GM12875 (cell line): ENCODE results near the gene PTTG1.

ENCODE experiments used
- H3K4me3 ChIP-seq: one replicate; pipeline ENCODE4 v1.5.1; 2011; ENCODE audit warnings: low read depth, low read length, control low read depth
- TF ChIP-seq, protein P1 (sequence below): IDR thresholded peaks from 2 replicates; pipeline ENCODE4 v1.5.1; 2011; ENCODE audit warnings: low read depth, mild to moderate bottlenecking, control low read depth, inconsistent platforms, low read length, moderate library complexity, borderline replicate concordance; ENCODE audit not compliant: insufficient read depth

The PTTG1 gene

DNA sequence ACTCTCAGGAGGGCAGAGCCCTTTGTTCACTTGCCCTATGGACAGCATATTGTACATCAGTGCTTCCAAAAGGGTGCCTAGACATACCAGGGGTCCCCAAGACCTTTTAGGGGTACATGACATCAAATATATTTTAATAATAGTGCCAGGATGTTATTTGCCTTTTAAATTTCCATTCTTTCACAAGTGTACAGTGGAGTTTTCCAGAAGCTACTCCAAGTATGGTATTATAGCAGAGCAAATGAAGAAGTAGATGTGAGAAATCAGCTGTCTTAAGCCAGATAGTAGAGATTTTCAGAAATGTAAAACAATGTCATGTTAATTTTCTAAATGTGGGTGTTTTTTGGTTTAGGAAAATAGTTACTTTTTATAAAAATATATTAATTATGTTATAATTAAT is 15.6 kb downstream of the PTTG1 start:
- no peak overlapping the region for H3K4me3 ChIP-seq
- TF ChIP-seq, protein P1, sequence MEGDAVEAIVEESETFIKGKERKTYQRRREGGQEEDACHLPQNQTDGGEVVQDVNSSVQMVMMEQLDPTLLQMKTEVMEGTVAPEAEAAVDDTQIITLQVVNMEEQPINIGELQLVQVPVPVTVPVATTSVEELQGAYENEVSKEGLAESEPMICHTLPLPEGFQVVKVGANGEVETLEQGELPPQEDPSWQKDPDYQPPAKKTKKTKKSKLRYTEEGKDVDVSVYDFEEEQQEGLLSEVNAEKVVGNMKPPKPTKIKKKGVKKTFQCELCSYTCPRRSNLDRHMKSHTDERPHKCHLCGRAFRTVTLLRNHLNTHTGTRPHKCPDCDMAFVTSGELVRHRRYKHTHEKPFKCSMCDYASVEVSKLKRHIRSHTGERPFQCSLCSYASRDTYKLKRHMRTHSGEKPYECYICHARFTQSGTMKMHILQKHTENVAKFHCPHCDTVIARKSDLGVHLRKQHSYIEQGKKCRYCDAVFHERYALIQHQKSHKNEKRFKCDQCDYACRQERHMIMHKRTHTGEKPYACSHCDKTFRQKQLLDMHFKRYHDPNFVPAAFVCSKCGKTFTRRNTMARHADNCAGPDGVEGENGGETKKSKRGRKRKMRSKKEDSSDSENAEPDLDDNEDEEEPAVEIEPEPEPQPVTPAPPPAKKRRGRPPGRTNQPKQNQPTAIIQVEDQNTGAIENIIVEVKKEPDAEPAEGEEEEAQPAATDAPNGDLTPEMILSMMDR, result no peak

DNA sequence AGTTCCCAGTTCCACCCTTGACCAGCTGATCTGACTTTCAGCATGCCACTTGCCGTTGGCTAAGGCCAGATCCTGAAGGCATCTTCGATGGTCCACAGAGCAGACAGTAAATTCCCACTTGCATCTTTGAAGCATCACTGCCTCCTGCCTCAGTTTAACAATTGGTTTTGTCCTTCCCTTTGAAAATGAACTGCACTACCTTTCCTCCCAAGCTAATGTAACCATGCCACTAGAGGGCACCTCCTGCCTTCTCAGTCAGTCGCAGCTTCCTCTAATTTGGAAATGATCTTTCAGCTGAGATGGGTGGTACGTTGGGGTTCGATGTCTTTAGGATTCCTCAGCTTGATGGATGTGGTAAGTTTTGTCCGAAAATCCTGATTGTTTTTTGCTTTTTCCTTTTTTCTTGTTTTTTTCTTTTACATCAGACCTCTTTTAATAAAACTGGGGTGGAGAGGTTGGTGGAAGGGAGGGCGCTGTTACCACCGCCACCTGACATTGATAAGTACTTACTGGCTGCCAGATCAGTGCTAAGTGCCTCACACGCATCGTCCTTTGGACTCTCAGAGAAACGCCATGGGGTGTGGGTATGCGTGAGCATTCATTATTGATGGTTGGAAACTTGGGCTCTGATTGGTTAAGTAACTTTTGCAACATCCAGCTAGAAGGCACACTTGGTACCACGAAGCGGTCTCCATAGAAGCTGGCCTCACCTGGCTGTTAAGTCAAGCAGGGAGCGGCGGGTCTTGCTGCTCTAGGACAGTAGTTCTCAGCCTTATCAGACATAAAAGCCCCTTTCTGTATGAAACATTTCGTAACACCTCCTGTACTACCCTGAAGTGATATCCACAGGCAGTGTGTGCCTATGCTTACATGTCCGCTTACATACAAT is 16.9 kb downstream of the PTTG1 start:
- H3K4me3 ChIP-seq, result peak overlapping the region; percentile 39
- TF ChIP-seq, protein P1, result peak; percentile 82

DNA sequence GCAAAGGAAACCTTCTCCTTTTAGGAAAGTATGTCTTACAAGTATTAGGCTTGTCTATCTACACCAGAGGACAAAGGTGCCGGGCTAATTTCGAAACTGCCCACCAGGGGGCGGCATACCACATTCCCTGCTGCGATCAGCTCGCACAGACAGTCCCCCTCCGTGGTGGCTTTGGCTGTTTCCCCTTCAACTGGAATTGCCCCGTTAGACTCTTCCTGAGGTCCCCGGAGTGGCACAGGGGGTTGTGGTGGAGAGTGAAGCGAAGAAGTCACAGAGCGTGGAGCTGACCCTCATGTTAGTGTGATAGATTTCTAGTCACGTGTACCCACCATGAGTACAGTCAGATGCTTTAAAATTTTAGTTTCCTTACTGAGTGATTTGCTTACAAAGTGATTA is 17.5 kb downstream of the PTTG1 start:
- TF ChIP-seq, protein P1, result peak; percentile 84
- peak overlapping the region; percentile 39 for H3K4me3 ChIP-seq

- TF ChIP-seq, protein P1, result no peak
- H3K4me3 ChIP-seq, result no peak overlapping the region
Observed at GRCh38 chr5:160441311-160441781, 19.7 kb downstream of the PTTG1 start.

- TF ChIP-seq, protein P1, result no peak
Observed at GRCh38 chr5:160442824-160443431, 21.3 kb downstream of the PTTG1 start.

GRCh38 chr5:160444407-160444806 is 22.8 kb downstream of the PTTG1 start:
- TF ChIP-seq, protein P1, result no peak
- H3K4me3 ChIP-seq, result no peak overlapping the region

More at GRCh38 chr5:160442824-160443431, 21.3 kb downstream of the PTTG1 start:
- H3K4me3 ChIP-seq, result no peak overlapping the region
